ENCODE data around the gene POGK. TPM values are rescaled to one million over a fixed set of nuclear protein-coding genes. Genes with fewer than 3 reads are reported as not detected.

Gene POGK
- total RNA-seq, 3 donors from 2014 or later (not counting 1 experiment from before 2014, with no cell fraction given): 14.2 to 19.7 (median 19.2) TPM

- Histone ChIP-seq H3K27ac (ENCODE audit: low read length) (no peak overlapping the region), H3K36me3 (ENCODE audit: control insufficient read depth, insufficient read depth, low read length) (no peaks in the 10 kb centered on the region), H3K27me3 (ENCODE audit: control insufficient read depth, insufficient read depth, low read length) (no peaks in the 10 kb centered on the region), H3K4me1 (ENCODE audit: control insufficient read depth, insufficient read depth, low read length) (no peaks in the 10 kb centered on the region), H3K9me3 (ENCODE audit: control insufficient read depth, insufficient read depth, low read length) (no peaks in the 10 kb centered on the region), H3K4me3 (ENCODE audit: low read length) (no peak overlapping the region)
- peak overlapping the region; percentile 4 for H3K4me3 Mint-ChIP-seq
- ATAC-seq (no peak), DNase-seq (no peak)
- intact Hi-C loops (cut with micrococcal nuclease): loop anchor here (10.0 kb wide), 1 partner anchor 649 kb away; the partner anchor contains the start of gene CREG1
- H3K27ac Mint-ChIP-seq: no peak overlapping the region
- H3K27me3 Mint-ChIP-seq (ENCODE audit: low read depth in 2 of 2): peaks cover 0 to 13% of the 10 kb centered on the region in 2 donors
- no peaks in the 10 kb centered on the region for H3K36me3 Mint-ChIP-seq
- H3K4me1 Mint-ChIP-seq: peaks cover 15 to 17% of the 10 kb centered on the region in 2 donors
- H3K9me3 Mint-ChIP-seq: no peaks in the 10 kb centered on the region
- TF ChIP-seq CTCF (IDR thresholded peaks at IDR 0.05): no peak
- WGBS (ENCODE audit: insufficient coverage): 89% methylated on average over 3 of the region's 3 CpGs
Measured at GRCh38 chr1:166905900-166906299, 66.6 kb downstream of the POGK start.

Other genes starting within 250 kb of the POGK start
- gene TADA1, start 36.8 kb downstream of the POGK start, total RNA-seq: 10 to 100 TPM; 11.7 to 13.7 (median 12.5) TPM
- gene ILDR2, start 136.1 kb downstream of the POGK start, total RNA-seq: 1 to 10 TPM; 2.4 to 4.3 (median 2.8) TPM
- gene MAEL, start 149.8 kb downstream of the POGK start, total RNA-seq: under 1 TPM in 1 of 3 donors, not detected in 2; 0.19 TPM

Data from natural killer cell (primary cell).